ENCODE results near the gene TFR2.
A peak's percentile ranks its signal among the peaks of the same experiment; 100 is the strongest.

The TFR2 gene

GRCh38 chr7:100641463-100641859, at the start of gene TFR2:
Gene TFR2 (minus strand): TSS chr7:100641552. CDS start chr7:100641509, 43 bp downstream.
- TF ChIP-seq EZH2phosphoT487 (conservative IDR thresholded peaks at IDR 0.05; ENCODE audit: low read length) (no peak), CTCF (IDR thresholded peaks at IDR 0.05; ENCODE audit: insufficient read depth, low read length, poor library complexity, severe bottlenecking) (no peak)
- Histone ChIP-seq H4K20me1 (ENCODE audit: low read depth, low read length) (no peaks in the 10 kb centered on the region), H3K9me3 (ENCODE audit: insufficient read depth, low read length) (no peaks in the 10 kb centered on the region), H2AFZ (ENCODE audit: low read depth, low read length, severe bottlenecking) (no peak within 1 kb of the TSS), H3K9ac (ENCODE audit: low read length) (no peak within 1 kb of the TSS), H3K4me3 (ENCODE audit: insufficient read depth, low read length, poor library complexity, severe bottlenecking) (no peak within 1 kb of the TSS), H3K36me3 (ENCODE audit: low read length) (no peaks in the 10 kb centered on the region), H3K27ac (ENCODE audit: low read depth, low read length) (no peak within 1 kb of the TSS), H3K27me3 (ENCODE audit: low read length) (no peaks in the 10 kb centered on the region), H3K4me2 (ENCODE audit: low read depth, low read length, poor library complexity, severe bottlenecking) (peak within 1 kb of the TSS; percentile 28), H3K9me2 (replicated peaks; ENCODE audit: insufficient read depth, low read length) (no peaks in the 10 kb centered on the region), H3K79me2 (ENCODE audit: insufficient read depth, low read length) (no peaks in the 10 kb centered on the region), H3F3A (ENCODE audit: insufficient read depth) (no peaks in the 10 kb centered on the region)

GRCh38 chr7:100689230-100690135, 48.1 kb upstream of the TFR2 start:
- H2AFZ ChIP-seq (ENCODE audit: low read depth, low read length, severe bottlenecking): no peak overlapping the region
- H3K79me2 ChIP-seq (ENCODE audit: insufficient read depth, low read length): peaks cover 42% of the 10 kb centered on the region
- peaks cover 9% of the 10 kb centered on the region; the same call in 1 of the 2 replicates for H4K20me1 ChIP-seq (ENCODE audit: low read depth, low read length)
- peaks cover 9% of the 10 kb centered on the region; the same call in 1 of the 2 replicates for H3F3A ChIP-seq (ENCODE audit: insufficient read depth)
- H3K9ac ChIP-seq (ENCODE audit: low read length): no peak overlapping the region
- H3K27me3 ChIP-seq (ENCODE audit: low read length): no peaks in the 10 kb centered on the region
- H3K4me3 ChIP-seq (ENCODE audit: insufficient read depth, low read length, poor library complexity, severe bottlenecking): no peak overlapping the region
- H3K36me3 ChIP-seq (ENCODE audit: low read length): no peaks in the 10 kb centered on the region
- no peak for TF ChIP-seq EZH2phosphoT487 (conservative IDR thresholded peaks at IDR 0.05; ENCODE audit: low read length)
- TF ChIP-seq CTCF (IDR thresholded peaks at IDR 0.05; ENCODE audit: insufficient read depth, low read length, poor library complexity, severe bottlenecking): no peak
- H3K4me2 ChIP-seq (ENCODE audit: low read depth, low read length, poor library complexity, severe bottlenecking): no peak overlapping the region
- no peaks in the 10 kb centered on the region for H3K9me2 ChIP-seq (replicated peaks; ENCODE audit: insufficient read depth, low read length)
- H3K27ac ChIP-seq (ENCODE audit: low read depth, low read length): no peak overlapping the region
- H3K9me3 ChIP-seq (ENCODE audit: insufficient read depth, low read length): no peaks in the 10 kb centered on the region

- H3K9me3 ChIP-seq (ENCODE audit: insufficient read depth, low read length): no peaks in the 10 kb centered on the region
- H3K9ac ChIP-seq (ENCODE audit: low read length): no peak overlapping the region
- peaks cover 9% of the 10 kb centered on the region; the same call in 1 of the 2 replicates for H4K20me1 ChIP-seq (ENCODE audit: low read depth, low read length)
- H3K79me2 ChIP-seq (ENCODE audit: insufficient read depth, low read length): peaks cover 40% of the 10 kb centered on the region
- peaks cover 9% of the 10 kb centered on the region; the same call in 1 of the 2 replicates for H3F3A ChIP-seq (ENCODE audit: insufficient read depth)
- H3K27ac ChIP-seq (ENCODE audit: low read depth, low read length): no peak overlapping the region
- H3K27me3 ChIP-seq (ENCODE audit: low read length): no peaks in the 10 kb centered on the region
- H3K9me2 ChIP-seq (replicated peaks; ENCODE audit: insufficient read depth, low read length): no peaks in the 10 kb centered on the region
- no peak overlapping the region for H2AFZ ChIP-seq (ENCODE audit: low read depth, low read length, severe bottlenecking)
- H3K36me3 ChIP-seq (ENCODE audit: low read length): no peaks in the 10 kb centered on the region
- H3K4me3 ChIP-seq (ENCODE audit: insufficient read depth, low read length, poor library complexity, severe bottlenecking): no peak overlapping the region
- no peak for TF ChIP-seq EZH2phosphoT487 (conservative IDR thresholded peaks at IDR 0.05; ENCODE audit: low read length)
- TF ChIP-seq CTCF (IDR thresholded peaks at IDR 0.05; ENCODE audit: insufficient read depth, low read length, poor library complexity, severe bottlenecking): no peak
- no peak overlapping the region for H3K4me2 ChIP-seq (ENCODE audit: low read depth, low read length, poor library complexity, severe bottlenecking)
These were observed 47.0 kb upstream of the TFR2 start for GRCh38 chr7:100688326-100688860.

Data from SU-DHL-6 (cell line).